HCT116 (cell line): ENCODE data around the gene ALDH8A1.

Experiments
- ATF3 ChIP-seq: IDR thresholded peaks from 2 replicates; pipeline ENCODE4 v1.6.1; 2012
- CEBPB ChIP-seq: IDR thresholded peaks from 2 replicates; pipeline ENCODE4 v1.6.1; 2012; ENCODE audit warnings: low read depth
- CTCF ChIP-seq, 3 experiments: fragments of 200-600 bp in 1 of 3; sonication (generic) in 1 of 3; IDR thresholded peaks in 2 of 3; conservative IDR thresholded peaks in 1 of 3; 2 replicates each; pipeline ENCODE4 v1.5.1; 2012 to 2017; ENCODE audit warnings: low read depth in 2 of 3, low read length in 2 of 3, antibody characterized with exemption in 1 of 3, borderline replicate concordance in 1 of 3, control low read depth in 1 of 3, mild to moderate bottlenecking in 1 of 3, mixed read lengths in 1 of 3, mixed run types in 1 of 3, moderate library complexity in 1 of 3; ENCODE audit not compliant: insufficient read depth in 1 of 3
- ELF1 ChIP-seq: IDR thresholded peaks from 2 replicates; pipeline ENCODE4 v1.6.1; 2012; ENCODE audit warnings: low read depth, borderline replicate concordance
- EZH2 ChIP-seq: fragments of 200-600 bp; sonication (generic); IDR thresholded peaks from 2 replicates; pipeline ENCODE4 v1.6.1; 2017; ENCODE audit warnings: antibody characterized with exemption, mixed run types
- EZH2phosphoT487 ChIP-seq: fragments of 200-600 bp; IDR thresholded peaks from 2 replicates; pipeline ENCODE4 v1.6.1; 2018; ENCODE audit warnings: antibody characterized with exemption, borderline replicate concordance
- MAX ChIP-seq: IDR thresholded peaks from 2 replicates; pipeline ENCODE4 v1.6.1; 2012
- POLR2A ChIP-seq: IDR thresholded peaks from 2 replicates; pipeline ENCODE4 v1.7.0; 2011; ENCODE audit warnings: borderline replicate concordance; ENCODE audit not compliant: insufficient read depth, insufficient read length; ENCODE audit errors: extremely low read depth
- RAD21 ChIP-seq: IDR thresholded peaks from 2 replicates; pipeline ENCODE4 v1.6.1; 2012; ENCODE audit warnings: low read depth, mild to moderate bottlenecking
- REST ChIP-seq: IDR thresholded peaks from 2 replicates; pipeline ENCODE4 v1.6.1; 2012; ENCODE audit warnings: low read depth
- TCF7L2 ChIP-seq: IDR thresholded peaks from 2 replicates; pipeline ENCODE4 v1.7.0; 2011; ENCODE audit warnings: borderline replicate concordance, inconsistent platforms; ENCODE audit not compliant: insufficient read depth, insufficient read length; ENCODE audit errors: extremely low read depth
- ZBTB33 ChIP-seq: IDR thresholded peaks from 2 replicates; pipeline ENCODE4 v1.6.1; 2011; ENCODE audit warnings: mild to moderate bottlenecking, low read length, moderate library complexity; ENCODE audit not compliant: insufficient replicate concordance; ENCODE audit errors: extremely low read depth
- ZFX ChIP-seq: fragments of 450-650 bp; IDR thresholded peaks from 2 replicates; pipeline ENCODE4 v1.6.1; 2017
- ZNF274 ChIP-seq: fragments of 200-500 bp; sonication (Bioruptor generic); IDR thresholded peaks from 2 replicates; pipeline ENCODE4 v1.6.1; 2014; ENCODE audit warnings: mild to moderate bottlenecking, low read depth, low read length, inconsistent platforms

- TF ChIP-seq CTCF (IDR thresholded peaks at IDR 0.05 in 2 of 3, conservative IDR thresholded peaks at IDR 0.05 in 1 of 3; ENCODE audit: borderline replicate concordance in 1 of 3, insufficient read depth in 1 of 3, low read depth in 2 of 3, low read length in 2 of 3): no peak
- TF ChIP-seq RAD21: no peak
- TF ChIP-seq POLR2A: no peak
- TF ChIP-seq REST: no peak
- no peak for TF ChIP-seq CEBPB
- no peak for TF ChIP-seq ELF1
- TF ChIP-seq ATF3: no peak
- TF ChIP-seq EZH2: no peak
- TF ChIP-seq ZBTB33: no peak
- TF ChIP-seq TCF7L2: no peak
- no peak for TF ChIP-seq ZFX
- no peak for TF ChIP-seq EZH2phosphoT487
- TF ChIP-seq MAX: no peak
- no peak for TF ChIP-seq ZNF274
These were observed 28.1 kb downstream of the ALDH8A1 start for GRCh38 chr6:134921721-134922261.
